GM18858 (cell line): ENCODE data around the gene AFAP1.
"Not testable (repeated sequence)": the region's sequence is repeated elsewhere in the genome, so short reads cannot be mapped to it uniquely, and the experiment has no call there.

Experiments
- ATAC-seq: cut with Tn5 transposase; IDR thresholded peaks from one replicate; pipeline ENCODE4 v1.9.1; 2021; ENCODE audit not compliant: unreplicated experiment

Gene AFAP1

GRCh38 chr4:7918187-7918586 is 21.5 kb downstream of the AFAP1 start:
- ATAC-seq = not testable (repeated sequence)

- no peak for ATAC-seq
Observed at GRCh38 chr4:7917669-7918068, 22.0 kb downstream of the AFAP1 start.

- ATAC-seq = no peak
Observed at GRCh38 chr4:7915875-7916242, 23.8 kb downstream of the AFAP1 start.

GRCh38 chr4:7912826-7913225 is 26.8 kb downstream of the AFAP1 start:
- ATAC-seq = no peak

- ATAC-seq = no peak
Observed at GRCh38 chr4:7910952-7911578, 28.6 kb downstream of the AFAP1 start.

- no peak for ATAC-seq
Observed at GRCh38 chr4:7910263-7910896, 29.3 kb downstream of the AFAP1 start.

- no peak for ATAC-seq
Observed at GRCh38 chr4:7909463-7910262, 30.0 kb downstream of the AFAP1 start.

- no peak for ATAC-seq
Observed at GRCh38 chr4:7908668-7909067, 31.0 kb downstream of the AFAP1 start.

- no peak for ATAC-seq
Observed at GRCh38 chr4:7907142-7907541, 32.5 kb downstream of the AFAP1 start.

- no peak for ATAC-seq
Observed at GRCh38 chr4:7906171-7906701, 33.4 kb downstream of the AFAP1 start.

- no peak for ATAC-seq
Observed at GRCh38 chr4:7904952-7905915, 34.4 kb downstream of the AFAP1 start.

GRCh38 chr4:7903791-7904516 is 35.7 kb downstream of the AFAP1 start:
- ATAC-seq = no peak

GRCh38 chr4:7902826-7903225 is 36.8 kb downstream of the AFAP1 start:
- ATAC-seq = no peak

GRCh38 chr4:7902101-7902553 is 37.5 kb downstream of the AFAP1 start:
- ATAC-seq = no peak

GRCh38 chr4:7901311-7901885 is 38.3 kb downstream of the AFAP1 start:
- no peak for ATAC-seq

GRCh38 chr4:7900334-7900909 is 39.2 kb downstream of the AFAP1 start:
- no peak for ATAC-seq

- no peak for ATAC-seq
Observed at GRCh38 chr4:7899184-7899869, 40.3 kb downstream of the AFAP1 start.

- ATAC-seq = no peak
Observed at GRCh38 chr4:7898385-7898784, 41.3 kb downstream of the AFAP1 start.

GRCh38 chr4:7897811-7898210 is 41.9 kb downstream of the AFAP1 start:
- ATAC-seq = no peak
